ENCODE data around the gene LRCH3.

DNA sequence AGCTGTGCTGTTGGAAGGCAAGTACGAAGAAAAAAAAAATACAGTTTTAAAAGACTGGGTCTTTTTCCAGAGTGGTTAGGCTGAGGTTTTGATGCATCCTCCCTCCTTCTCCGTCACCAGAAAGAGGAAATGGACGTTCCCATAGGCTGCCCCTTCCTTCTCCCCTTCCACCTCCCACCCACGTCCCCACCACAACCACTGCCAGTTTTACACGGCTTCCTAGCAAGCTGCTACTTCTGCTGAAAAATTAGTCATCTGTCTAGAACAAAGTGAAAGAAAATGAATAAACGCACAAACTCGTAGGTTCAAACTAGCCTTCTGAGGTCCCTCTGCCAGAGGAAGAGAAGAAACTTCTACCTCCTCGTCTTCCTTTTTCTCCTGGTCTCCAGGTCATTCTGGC, 87.4 kb downstream of the LRCH3 start:
- TF ChIP-seq, protein P1, sequence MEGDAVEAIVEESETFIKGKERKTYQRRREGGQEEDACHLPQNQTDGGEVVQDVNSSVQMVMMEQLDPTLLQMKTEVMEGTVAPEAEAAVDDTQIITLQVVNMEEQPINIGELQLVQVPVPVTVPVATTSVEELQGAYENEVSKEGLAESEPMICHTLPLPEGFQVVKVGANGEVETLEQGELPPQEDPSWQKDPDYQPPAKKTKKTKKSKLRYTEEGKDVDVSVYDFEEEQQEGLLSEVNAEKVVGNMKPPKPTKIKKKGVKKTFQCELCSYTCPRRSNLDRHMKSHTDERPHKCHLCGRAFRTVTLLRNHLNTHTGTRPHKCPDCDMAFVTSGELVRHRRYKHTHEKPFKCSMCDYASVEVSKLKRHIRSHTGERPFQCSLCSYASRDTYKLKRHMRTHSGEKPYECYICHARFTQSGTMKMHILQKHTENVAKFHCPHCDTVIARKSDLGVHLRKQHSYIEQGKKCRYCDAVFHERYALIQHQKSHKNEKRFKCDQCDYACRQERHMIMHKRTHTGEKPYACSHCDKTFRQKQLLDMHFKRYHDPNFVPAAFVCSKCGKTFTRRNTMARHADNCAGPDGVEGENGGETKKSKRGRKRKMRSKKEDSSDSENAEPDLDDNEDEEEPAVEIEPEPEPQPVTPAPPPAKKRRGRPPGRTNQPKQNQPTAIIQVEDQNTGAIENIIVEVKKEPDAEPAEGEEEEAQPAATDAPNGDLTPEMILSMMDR (IDR thresholded peaks at IDR 0.05), result no peak
- no peak for TF ChIP-seq POLR2A (IDR thresholded peaks at IDR 0.05)
